ENCODE results near the gene KCTD12.

KCTD12 gene

GRCh38 chr13:76890021-76890420 lies 3.8 kb upstream of the KCTD12 start:
- Histone ChIP-seq H3K27me3 (ENCODE audit: insufficient read depth, poor library complexity, severe bottlenecking) (peaks cover 22% of the 10 kb centered on the region), H3K4me3 (replicated peaks; ENCODE audit: insufficient read depth, low read length) (no peak overlapping the region)

GRCh38 chr13:76889254-76889653 lies 3.0 kb upstream of the KCTD12 start:
- Histone ChIP-seq H3K27me3 (ENCODE audit: insufficient read depth, poor library complexity, severe bottlenecking) (peaks cover 29% of the 10 kb centered on the region), H3K4me3 (replicated peaks; ENCODE audit: insufficient read depth, low read length) (no peak overlapping the region), H3K27ac (replicated peaks) (no peak overlapping the region)
- no peak for TF ChIP-seq SPI1 (IDR thresholded peaks at IDR 0.05; ENCODE audit: borderline replicate concordance, low read depth)
- no peak for TF ChIP-seq REST (IDR thresholded peaks at IDR 0.05; ENCODE audit: insufficient replicate concordance, low read depth)
- TF ChIP-seq GABPA (IDR thresholded peaks at IDR 0.05; ENCODE audit: low read depth), result no peak
- TF ChIP-seq CTCF (IDR thresholded peaks at IDR 0.05; ENCODE audit: insufficient read depth, low read length), result no peak
- no peak for TF ChIP-seq POLR2AphosphoS5 (IDR thresholded peaks at IDR 0.05; ENCODE audit: low read depth)
- no peak for DNase-seq (ENCODE audit: low read depth in 1 of 2, low spot score in 1 of 2)

More at GRCh38 chr13:76890021-76890420, 3.8 kb upstream of the KCTD12 start:
- no peak overlapping the region for H3K27ac ChIP-seq (replicated peaks)
- DNase-seq (ENCODE audit: low read depth in 1 of 2, low spot score in 1 of 2), result no peak
- TF ChIP-seq SPI1 (IDR thresholded peaks at IDR 0.05; ENCODE audit: borderline replicate concordance, low read depth) (no peak), CTCF (IDR thresholded peaks at IDR 0.05; ENCODE audit: insufficient read depth, low read length) (no peak), REST (IDR thresholded peaks at IDR 0.05; ENCODE audit: insufficient replicate concordance, low read depth) (no peak), POLR2AphosphoS5 (IDR thresholded peaks at IDR 0.05; ENCODE audit: low read depth) (no peak), GABPA (IDR thresholded peaks at IDR 0.05; ENCODE audit: low read depth) (no peak)

- DNase-seq (ENCODE audit: low read depth in 1 of 2, low spot score in 1 of 2), result no peak
- Histone ChIP-seq H3K4me3 (replicated peaks; ENCODE audit: insufficient read depth, low read length) (no peak overlapping the region), H3K27ac (replicated peaks) (no peak overlapping the region), H3K27me3 (ENCODE audit: insufficient read depth, poor library complexity, severe bottlenecking) (peaks cover 33% of the 10 kb centered on the region)
- TF ChIP-seq REST (IDR thresholded peaks at IDR 0.05; ENCODE audit: insufficient replicate concordance, low read depth), result no peak
- TF ChIP-seq POLR2AphosphoS5 (IDR thresholded peaks at IDR 0.05; ENCODE audit: low read depth), result no peak
- TF ChIP-seq SPI1 (IDR thresholded peaks at IDR 0.05; ENCODE audit: borderline replicate concordance, low read depth), result no peak
- no peak for TF ChIP-seq GABPA (IDR thresholded peaks at IDR 0.05; ENCODE audit: low read depth)
Measured at GRCh38 chr13:76888421-76888820, 2.2 kb upstream of the KCTD12 start.

Data from HL-60 (cell line).